Smooth muscle cell (in vitro differentiated cells): ENCODE measurements around the gene FOXC1. TPM values are rescaled to one million over a fixed set of nuclear protein-coding genes. Genes with fewer than 3 reads are reported as not detected.

Experiments used
- DNase-seq: peaks from one replicate; lab custom pipeline; 2025; ENCODE audit not compliant: unreplicated experiment; lab: John Stamatoyannopoulos, UW
- H2AFZ ChIP-seq: fragments of 200-600 bp; sonication (generic); 2 replicates; pipeline ENCODE4 v1.6.0; 2016; ENCODE audit warnings: antibody characterized with exemption, low read depth, mild to moderate bottlenecking
- H3F3A ChIP-seq: fragments of 200-600 bp; sonication (generic); 2 replicates; pipeline ENCODE4 v1.6.0; 2017; ENCODE audit warnings: antibody characterized with exemption, low read depth
- H3K27ac ChIP-seq: fragments of 200-600 bp; sonication (generic); 2 replicates; pipeline ENCODE4 v1.5.1; 2016; ENCODE audit warnings: low read depth, mild to moderate bottlenecking
- H3K27me3 ChIP-seq: fragments of 200-600 bp; sonication (generic); 2 replicates; pipeline ENCODE4 v1.6.1; 2016; ENCODE audit warnings: low read depth, mild to moderate bottlenecking
- H3K36me3 ChIP-seq: fragments of 200-600 bp; sonication (generic); 2 replicates; pipeline ENCODE4 v1.5.1; 2016; ENCODE audit warnings: low read depth
- H3K4me1 ChIP-seq: fragments of 200-600 bp; sonication (generic); 2 replicates; pipeline ENCODE4 v1.5.1; 2016; ENCODE audit warnings: low read depth
- H3K4me2 ChIP-seq: fragments of 200-600 bp; sonication (generic); 2 replicates; pipeline ENCODE4 v1.6.0; 2016; ENCODE audit warnings: mild to moderate bottlenecking
- H3K4me3 ChIP-seq: fragments of 200-600 bp; sonication (generic); 2 replicates; pipeline ENCODE4 v1.5.1; 2016; ENCODE audit warnings: mild to moderate bottlenecking
- H3K79me2 ChIP-seq: fragments of 200-600 bp; sonication (generic); 2 replicates; pipeline ENCODE4 v1.6.0; 2016; ENCODE audit warnings: low read depth, mild to moderate bottlenecking
- H3K9ac ChIP-seq: fragments of 200-600 bp; sonication (generic); 2 replicates; pipeline ENCODE4 v1.6.0; 2016; ENCODE audit warnings: low read depth
- H3K9me3 ChIP-seq: fragments of 200-600 bp; sonication (generic); replicated peaks from 2 replicates; pipeline ENCODE4 v1.5.1; 2016; ENCODE audit warnings: low read depth
- H4K20me1 ChIP-seq: fragments of 200-600 bp; sonication (generic); 2 replicates; pipeline ENCODE4 v1.6.0; 2016; ENCODE audit warnings: low read depth
- CTCF ChIP-seq: fragments of 200-600 bp; sonication (generic); IDR thresholded peaks from 2 replicates; pipeline ENCODE4 v1.5.1; 2017; ENCODE audit warnings: borderline replicate concordance, mild to moderate bottlenecking, antibody characterized with exemption; ENCODE audit not compliant: insufficient read depth, poor library complexity, severe bottlenecking
- WGBS: methylation state at CpG from one replicate; pipeline ENCODE4 v1.1.7; 2016; ENCODE audit warnings: low lambda C conversion rate; 5-methylcytosine and 5-hydroxymethylcytosine counted together
- polyA plus RNA-seq: library from polyadenylated mRNA; unstranded; fragments of >200 nt; fragmentation: Nextera tagmentation; extraction: Ambion mirVana; gene quantifications from 2 replicates; pipeline ENCODE4 v1.2.1, GENCODE V29; 2016
- total RNA-seq: library from RNA; depleted of rRNA; stranded (reverse); fragments of >200 nt; gene quantifications from 2 replicates; pipeline ENCODE4 v1.2.3, GENCODE V29; 2014

The FOXC1 gene
- total and polyA plus RNA-seq, 2 experiments from 2014 or later: 0.10 to 1.4 TPM

- H4K20me1 ChIP-seq: no peaks in the 10 kb centered on the region
- H2AFZ ChIP-seq: no peak overlapping the region
- no peaks in the 10 kb centered on the region for H3K36me3 ChIP-seq
- peaks cover 11% of the 10 kb centered on the region for H3K4me1 ChIP-seq
- H3K4me3 ChIP-seq: no peak overlapping the region
- no peak overlapping the region for H3K27ac ChIP-seq
- H3K27me3 ChIP-seq: no peaks in the 10 kb centered on the region
- 92% methylated on average over 5 of the region's 5 CpGs for WGBS
- no peaks in the 10 kb centered on the region for H3K9me3 ChIP-seq
- DNase-seq: no peak
- no peak overlapping the region for H3K9ac ChIP-seq
- no peak overlapping the region for H3K4me2 ChIP-seq
- peaks cover 6% of the 10 kb centered on the region for H3F3A ChIP-seq
- H3K79me2 ChIP-seq: no peaks in the 10 kb centered on the region
- TF ChIP-seq CTCF: no peak
These were observed 30.6 kb upstream of the FOXC1 start for GRCh38 chr6:1579096-1579495.

DNA sequence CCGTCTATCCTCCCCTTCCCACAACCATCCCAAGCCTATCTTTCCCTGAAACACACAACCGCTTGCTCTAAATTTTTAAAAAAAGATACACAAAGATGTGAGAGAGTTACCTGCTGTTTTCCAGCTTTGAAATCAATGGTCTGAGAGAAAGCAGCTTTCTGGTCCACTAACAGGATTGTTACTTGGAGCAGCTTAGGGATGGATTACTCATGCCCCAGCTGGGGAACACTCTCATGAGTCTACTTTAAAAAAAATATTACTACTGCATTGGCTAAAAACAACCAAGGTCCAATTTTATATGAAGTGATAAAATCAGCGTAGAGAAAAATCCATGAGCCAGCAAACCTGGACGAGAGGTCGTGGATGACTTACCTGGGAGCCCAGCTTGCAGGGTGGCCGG is 29.6 kb upstream of the FOXC1 start:
- WGBS: 81% methylated on average over 6 of the region's 6 CpGs
- H3K4me1 ChIP-seq: peaks cover 2% of the 10 kb centered on the region
- no peak overlapping the region for H3K4me2 ChIP-seq
- H2AFZ ChIP-seq: no peak overlapping the region
- no peak overlapping the region for H3K9ac ChIP-seq
- no peaks in the 10 kb centered on the region for H3K36me3 ChIP-seq
- peaks cover 4% of the 10 kb centered on the region for H3K27me3 ChIP-seq
- no peaks in the 10 kb centered on the region for H3K9me3 ChIP-seq
- H3F3A ChIP-seq: peaks cover 6% of the 10 kb centered on the region
- no peak for DNase-seq
- no peaks in the 10 kb centered on the region for H3K79me2 ChIP-seq
- no peak for TF ChIP-seq CTCF
- H4K20me1 ChIP-seq: no peaks in the 10 kb centered on the region
- no peak overlapping the region for H3K27ac ChIP-seq
- H3K4me3 ChIP-seq: no peak overlapping the region

DNA sequence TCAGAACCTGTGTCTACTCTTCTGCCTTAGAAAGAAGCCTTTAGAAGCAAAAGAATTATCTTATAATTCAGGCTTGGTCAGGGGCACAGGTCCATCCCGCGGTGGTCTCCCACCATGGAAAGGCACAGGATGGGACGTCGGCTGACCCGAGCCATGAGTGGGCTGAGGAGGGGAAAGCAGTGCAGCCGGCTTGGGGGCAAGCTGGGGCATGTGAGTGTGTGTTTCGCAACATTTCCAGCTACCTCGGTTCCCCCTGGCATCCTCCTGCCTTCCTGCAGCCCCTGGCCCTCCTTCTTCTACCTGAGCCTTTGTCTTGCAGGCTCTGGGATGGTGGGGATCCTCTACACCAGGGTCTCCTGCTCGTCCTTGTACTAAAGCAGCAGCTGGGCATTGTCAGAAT is 29.1 kb upstream of the FOXC1 start:
- WGBS: 83% methylated on average over 9 of the region's 9 CpGs
- Histone ChIP-seq H3K36me3 (no peaks in the 10 kb centered on the region), H3K27ac (no peak overlapping the region), H3K9ac (no peak overlapping the region), H3K4me1 (no peaks in the 10 kb centered on the region), H3K9me3 (no peaks in the 10 kb centered on the region), H4K20me1 (no peaks in the 10 kb centered on the region), H3K79me2 (no peaks in the 10 kb centered on the region), H3K27me3 (peaks cover 8% of the 10 kb centered on the region), H3F3A (peaks cover 4% of the 10 kb centered on the region), H3K4me3 (no peak overlapping the region), H3K4me2 (no peak overlapping the region), H2AFZ (no peak overlapping the region)
- DNase-seq: no peak
- TF ChIP-seq CTCF: no peak

GRCh38 chr6:1581120-1581991 is 28.4 kb upstream of the FOXC1 start:
- WGBS: 90% methylated on average over 25 of the region's 31 CpGs
- Histone ChIP-seq H3K4me1 (no peaks in the 10 kb centered on the region), H3K4me3 (no peak overlapping the region), H2AFZ (no peak overlapping the region), H3K9me3 (no peaks in the 10 kb centered on the region), H3K9ac (no peak overlapping the region), H3K36me3 (no peaks in the 10 kb centered on the region), H3K79me2 (no peaks in the 10 kb centered on the region), H3F3A (no peaks in the 10 kb centered on the region), H3K27me3 (peaks cover 12% of the 10 kb centered on the region), H3K27ac (no peak overlapping the region), H3K4me2 (no peak overlapping the region), H4K20me1 (no peaks in the 10 kb centered on the region)
- DNase-seq: no peak
- no peak for TF ChIP-seq CTCF
